Measurements from ENCODE around the gene FFAR4. TPM values are rescaled to one million over a fixed set of nuclear protein-coding genes. Genes with fewer than 3 reads are reported as not detected.

Gene FFAR4
- total and polyA plus RNA-seq, 2 of the 8 experiments (the other 6 are each of a cell fraction or from before 2014, with no cell fraction given) = not detected

DNA sequence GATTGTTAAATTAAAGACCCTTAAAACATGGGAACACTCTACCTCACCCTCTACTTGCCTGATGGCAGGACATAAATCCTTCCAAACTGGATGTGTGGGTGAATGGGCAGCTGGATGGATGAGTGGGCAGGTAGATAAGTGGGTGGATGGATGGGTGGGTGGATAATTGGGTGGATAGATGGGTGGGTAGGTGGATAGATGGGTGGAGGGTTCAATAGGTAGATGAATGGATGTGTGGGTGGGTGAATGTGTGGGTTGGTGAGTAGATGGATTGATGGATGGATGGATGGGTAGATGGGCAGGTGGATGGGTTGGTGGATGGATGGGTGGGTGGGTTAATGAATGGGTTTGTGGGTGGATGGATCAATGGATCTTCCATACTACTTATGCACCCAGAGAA, 18.9 kb upstream of the FFAR4 start (continued):
- TF ChIP-seq SIRT6 (IDR thresholded peaks at IDR 0.05; ENCODE audit: low read length) (no peak), POLR2A (IDR thresholded peaks at IDR 0.05; ENCODE audit: control extremely low read depth in 1 of 2, low read depth in 2 of 2, low read length in 2 of 2) (no peak), FOSL1 (IDR thresholded peaks at IDR 0.05; ENCODE audit: insufficient read depth, low read depth, low read length) (no peak), PHF8 (conservative IDR thresholded peaks at IDR 0.05; ENCODE audit: low read depth, low read length) (no peak), SP1 (IDR thresholded peaks at IDR 0.05; ENCODE audit: low read depth, low read length) (no peak), CREB1 (IDR thresholded peaks at IDR 0.05) (no peak), KDM4A (IDR thresholded peaks at IDR 0.05; ENCODE audit: low read depth, low read length, severe bottlenecking) (no peak), BACH1 (IDR thresholded peaks at IDR 0.05; ENCODE audit: low read length) (no peak), NRF1 (IDR thresholded peaks at IDR 0.05; ENCODE audit: low read depth, low read length) (no peak)
- TF ChIP-seq, protein P1, sequence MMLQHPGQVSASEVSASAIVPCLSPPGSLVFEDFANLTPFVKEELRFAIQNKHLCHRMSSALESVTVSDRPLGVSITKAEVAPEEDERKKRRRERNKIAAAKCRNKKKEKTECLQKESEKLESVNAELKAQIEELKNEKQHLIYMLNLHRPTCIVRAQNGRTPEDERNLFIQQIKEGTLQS (IDR thresholded peaks at IDR 0.05; ENCODE audit: insufficient read depth, low read depth, low read length) = no peak

All from H1 (cell line).